ENCODE measurements around the gene PARP12.
"Not testable (repeated sequence)": the region's sequence is repeated elsewhere in the genome, so short reads cannot be mapped to it uniquely, and the experiment has no call there.

The PARP12 gene

GRCh38 chr7:140062528-140063299, at the start of gene PARP12:
Gene PARP12 (minus strand): TSS chr7:140062951. CDS start chr7:140062847, 104 bp downstream.
- DNase-seq = peak; percentile 83 to 85

GRCh38 chr7:140108777-140109176, 46.0 kb upstream of the PARP12 start:
- not testable (repeated sequence) for DNase-seq

- DNase-seq = no peak
Measured at GRCh38 chr7:140096459-140096858, 33.7 kb upstream of the PARP12 start.

- DNase-seq = no peak
Measured at GRCh38 chr7:140093375-140093774, 30.6 kb upstream of the PARP12 start.

- DNase-seq = no peak
Measured at GRCh38 chr7:140085447-140085846, 22.7 kb upstream of the PARP12 start.

GRCh38 chr7:140084972-140085371, 22.2 kb upstream of the PARP12 start:
- peak; percentile 22 to 30 for DNase-seq

GRCh38 chr7:140084142-140084655, 21.4 kb upstream of the PARP12 start:
- DNase-seq = no peak

GRCh38 chr7:140082770-140083169, 20.0 kb upstream of the PARP12 start:
- DNase-seq = no peak

GRCh38 chr7:140081774-140082425, 19.1 kb upstream of the PARP12 start:
- no peak for DNase-seq

GRCh38 chr7:140080919-140081318, 18.2 kb upstream of the PARP12 start:
- no peak for DNase-seq

GRCh38 chr7:140079121-140079536, 16.4 kb upstream of the PARP12 start:
- DNase-seq = no peak

GRCh38 chr7:140078392-140078791, 15.6 kb upstream of the PARP12 start:
- DNase-seq = no peak

- DNase-seq = no peak
Measured at GRCh38 chr7:140074780-140075179, 12.0 kb upstream of the PARP12 start.

- DNase-seq = no peak
Measured at GRCh38 chr7:140070546-140070945, 7.8 kb upstream of the PARP12 start.

GRCh38 chr7:140069298-140069949, 6.7 kb upstream of the PARP12 start:
- DNase-seq = no peak

- DNase-seq = no peak
Measured at GRCh38 chr7:140068033-140068432, 5.3 kb upstream of the PARP12 start.

GRCh38 chr7:140067052-140067451, 4.3 kb upstream of the PARP12 start:
- DNase-seq = no peak

- peak; percentile 58 to 62 for DNase-seq
Measured at GRCh38 chr7:140062118-140062527, 628 bp downstream of the PARP12 start.

- DNase-seq = no peak
Measured at GRCh38 chr7:140061607-140061930, 1.2 kb downstream of the PARP12 start.

- no peak for DNase-seq
Measured at GRCh38 chr7:140060788-140061606, 1.8 kb downstream of the PARP12 start.

- DNase-seq = no peak
Measured at GRCh38 chr7:140060243-140060630, 2.5 kb downstream of the PARP12 start.

GRCh38 chr7:140059273-140060242, 3.2 kb downstream of the PARP12 start:
- peak; percentile 65 to 70 for DNase-seq
